Diencephalon (tissue), 1 donor: ENCODE data around the gene FIGLA. TPM values are rescaled to one million over a fixed set of nuclear protein-coding genes. Genes with fewer than 3 reads are reported as not detected.

ENCODE experiments used
- small RNA-seq: library from RNA; depleted of rRNA; stranded (forward); fragments of <200 nt; gene quantifications from one replicate; pipeline ENCODE3, GENCODE V24; 2014
- total RNA-seq: library from RNA; depleted of rRNA; stranded (reverse); fragments of >200 nt; gene quantifications from one replicate; pipeline ENCODE4 v1.2.3, GENCODE V29; 2014

FIGLA gene, protein sequence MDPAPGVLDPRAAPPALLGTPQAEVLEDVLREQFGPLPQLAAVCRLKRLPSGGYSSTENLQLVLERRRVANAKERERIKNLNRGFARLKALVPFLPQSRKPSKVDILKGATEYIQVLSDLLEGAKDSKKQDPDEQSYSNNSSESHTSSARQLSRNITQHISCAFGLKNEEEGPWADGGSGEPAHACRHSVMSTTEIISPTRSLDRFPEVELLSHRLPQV
- not detected for total RNA-seq

DNA sequence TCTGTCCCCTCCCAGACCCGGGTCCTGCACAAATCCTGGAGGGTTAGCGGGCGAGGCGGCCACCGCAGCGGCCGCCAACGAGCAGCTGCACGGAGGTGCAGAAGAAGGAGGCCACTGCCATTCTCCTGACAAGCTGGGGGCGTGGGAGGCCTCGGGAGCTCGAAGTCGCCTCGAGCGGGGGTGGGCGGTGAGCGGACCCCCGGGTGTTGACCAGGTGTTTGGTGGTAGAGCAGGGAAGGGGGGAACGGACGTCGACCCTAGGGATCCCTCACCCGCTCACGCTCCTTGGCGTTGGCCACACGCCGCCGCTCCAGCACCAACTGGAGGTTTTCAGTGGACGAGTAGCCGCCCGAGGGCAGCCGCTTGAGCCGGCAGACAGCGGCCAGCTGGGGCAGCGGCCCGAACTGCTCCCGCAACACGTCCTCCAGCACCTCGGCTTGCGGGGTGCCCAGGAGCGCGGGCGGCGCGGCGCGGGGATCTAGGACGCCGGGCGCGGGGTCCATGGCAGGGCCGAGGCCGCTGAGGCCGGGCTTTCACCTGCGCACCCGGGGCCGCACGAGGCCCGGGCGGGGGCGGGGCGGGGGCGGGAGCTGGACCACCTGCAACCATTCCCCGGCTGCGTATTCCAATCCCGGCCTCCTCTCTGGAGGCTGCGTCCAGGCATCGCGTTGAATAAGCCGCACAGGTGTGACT is at the start of gene FIGLA:
FIGLA (minus strand) TSS at position 508 of the 693 bp plus-strand sequence; CDS start at position 503, 5 bp downstream.

DNA sequence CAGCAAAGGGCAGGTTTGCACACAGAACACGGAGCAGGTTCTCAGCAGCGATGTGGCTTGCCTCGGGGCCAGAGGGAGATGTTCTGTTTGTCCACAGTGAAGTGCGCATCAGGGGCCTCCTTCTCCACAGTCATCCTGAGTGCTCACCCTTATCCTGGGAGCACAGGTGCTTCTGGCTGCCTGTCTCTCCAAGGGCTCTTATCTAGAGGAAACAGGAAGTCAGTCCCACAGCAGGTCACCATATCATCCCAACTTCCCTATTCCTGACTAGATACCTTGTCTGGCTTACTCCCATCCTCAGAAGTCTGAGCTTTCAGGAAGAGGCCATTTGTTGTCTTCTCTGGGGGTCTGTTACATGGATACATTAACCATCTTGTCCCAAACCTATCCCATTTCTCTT is 45.2 kb upstream of the FIGLA start, which contains the start of gene CD207:
CD207 (minus strand) TSS at position 174 of the 400 bp plus-strand sequence; CDS start at position 134, 40 bp downstream.

GRCh38 chr2:70820499-70820898 is 30.1 kb upstream of the FIGLA start, which contains the start of gene CLEC4F:
TSS of gene CLEC4F (minus strand) at chr2:70820599. CDS start at chr2:70820523, 76 bp downstream.

DNA sequence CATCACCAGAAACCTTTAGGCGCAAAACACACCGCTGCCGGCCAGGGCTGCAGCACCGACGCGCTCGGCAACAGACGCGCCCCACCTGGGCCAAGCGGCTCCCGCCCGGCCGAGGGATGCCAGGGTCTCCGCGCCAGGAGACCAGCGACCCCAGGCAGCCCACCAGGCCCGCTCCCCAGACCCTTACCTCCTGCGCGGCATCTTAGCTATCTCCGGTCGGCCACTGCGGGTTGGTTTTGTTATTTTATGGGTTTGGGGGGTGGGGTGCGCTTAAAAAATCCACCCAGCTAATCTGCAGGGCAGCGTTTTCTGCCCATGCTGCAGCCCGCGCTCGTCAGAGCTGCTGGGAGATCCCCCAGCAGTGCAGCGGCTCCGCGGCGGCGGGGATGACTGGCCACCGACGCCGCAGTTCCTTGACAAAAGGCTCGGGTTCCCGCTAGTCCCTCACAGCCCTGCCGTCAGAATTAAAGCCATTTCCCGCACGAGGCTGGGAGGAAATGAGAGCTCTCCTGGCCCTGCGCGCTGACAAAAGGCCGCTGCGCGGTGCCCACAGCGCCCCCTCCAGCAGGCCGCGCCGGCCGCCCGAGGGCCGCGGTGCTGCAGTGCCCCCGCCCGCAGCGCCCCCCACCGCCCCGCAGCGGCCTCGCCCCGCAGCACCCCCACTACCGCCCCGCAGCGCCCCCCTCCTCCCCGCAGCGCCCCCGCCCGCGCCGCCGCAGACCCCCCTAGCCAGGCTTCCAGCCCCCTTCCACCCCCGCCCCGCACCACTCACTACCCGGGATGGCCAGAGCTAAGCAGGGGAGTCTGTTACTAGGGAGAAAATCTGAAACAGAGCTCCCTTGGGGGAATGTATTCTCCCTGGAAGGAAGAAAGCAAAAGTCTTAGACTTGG is 22.5 kb downstream of the FIGLA start, which contains the start of gene ADD2:
ADD2 (minus strand) TSS at position 502 of the 891 bp plus-strand sequence. CDS start 61,792 bp downstream, outside the sequence.

Small RNAs within 50 kb of the gene (small RNA-seq; reads per million reads assigned to genes)
- not detected for gene HMGN2P21

Other genes with a start within 250 kb of the FIGLA start
- gene TGFA, start 236.8 kb downstream of the FIGLA start, total RNA-seq = 18.2 TPM
- 236 TPM for gene ADD2, start 22.4 kb downstream of the FIGLA start, total RNA-seq
- not detected for gene CLEC4F, start 30.0 kb upstream of the FIGLA start, total RNA-seq
- gene CD207, start 45.2 kb upstream of the FIGLA start, total RNA-seq = not detected
- gene VAX2, start 109.9 kb upstream of the FIGLA start, total RNA-seq = 0.69 TPM
- not detected for gene ATP6V1B1, start 145.3 kb upstream of the FIGLA start, total RNA-seq
- gene ANKRD53, start 188.0 kb upstream of the FIGLA start, total RNA-seq = 0.92 TPM
- 19.6 TPM for gene TEX261, start 204.2 kb upstream of the FIGLA start, total RNA-seq